GM19193 (cell line): Measurements from ENCODE around the gene PTPRR.

ENCODE experiments used
- POLR2A ChIP-seq: IDR thresholded peaks from 4 replicates; pipeline ENCODE4 v1.6.1; 2011; ENCODE audit not compliant: insufficient read depth, insufficient read length; ENCODE audit errors: extremely low read depth

Gene PTPRR

GRCh38 chr12:70733385-70733784 is 187.2 kb downstream of the PTPRR start:
- TF ChIP-seq POLR2A, result no peak

- TF ChIP-seq POLR2A, result no peak
Measured at GRCh38 chr12:70732287-70732686, 188.3 kb downstream of the PTPRR start.

- no peak for TF ChIP-seq POLR2A
Measured at GRCh38 chr12:70730675-70731180, 189.8 kb downstream of the PTPRR start.

GRCh38 chr12:70724444-70724843 is 196.1 kb downstream of the PTPRR start:
- TF ChIP-seq POLR2A, result no peak

GRCh38 chr12:70722584-70723343 is 197.8 kb downstream of the PTPRR start:
- TF ChIP-seq POLR2A, result no peak

GRCh38 chr12:70721656-70722357 is 198.7 kb downstream of the PTPRR start:
- no peak for TF ChIP-seq POLR2A

- TF ChIP-seq POLR2A, result no peak
Measured at GRCh38 chr12:70721216-70721615, 199.3 kb downstream of the PTPRR start.

GRCh38 chr12:70719672-70720420 is 200.7 kb downstream of the PTPRR start:
- TF ChIP-seq POLR2A, result no peak

- TF ChIP-seq POLR2A, result no peak
Measured at GRCh38 chr12:70719071-70719470, 201.5 kb downstream of the PTPRR start.

GRCh38 chr12:70711831-70712230 is 208.7 kb downstream of the PTPRR start:
- no peak for TF ChIP-seq POLR2A

- TF ChIP-seq POLR2A, result no peak
Measured at GRCh38 chr12:70709022-70709421, 211.5 kb downstream of the PTPRR start.

- no peak for TF ChIP-seq POLR2A
Measured at GRCh38 chr12:70706611-70707010, 213.9 kb downstream of the PTPRR start.

GRCh38 chr12:70698345-70698744 is 222.2 kb downstream of the PTPRR start:
- no peak for TF ChIP-seq POLR2A

GRCh38 chr12:70695361-70696023 is 225.0 kb downstream of the PTPRR start:
- TF ChIP-seq POLR2A, result no peak

- no peak for TF ChIP-seq POLR2A
Measured at GRCh38 chr12:70692681-70693288, 227.8 kb downstream of the PTPRR start.

GRCh38 chr12:70691018-70691672 is 229.4 kb downstream of the PTPRR start:
- TF ChIP-seq POLR2A, result no peak
